GM12892 (cell line): ENCODE data around the gene ZNF621.

Source experiments
- POLR2A ChIP-seq: IDR thresholded peaks from 2 replicates; pipeline ENCODE4 v1.6.1; 2011; ENCODE audit warnings: low read depth, low read length, control low read depth
- POLR2AphosphoS5 ChIP-seq: IDR thresholded peaks from 2 replicates; pipeline ENCODE4 v1.6.1; 2011; ENCODE audit warnings: low read depth, low read length, control low read depth
- TAF1 ChIP-seq: IDR thresholded peaks from 2 replicates; pipeline ENCODE4 v1.6.1; 2011; ENCODE audit warnings: low read depth, mild to moderate bottlenecking, control low read depth, low read length, borderline replicate concordance

- no peak for TF ChIP-seq POLR2AphosphoS5
- no peak for TF ChIP-seq POLR2A
- no peak for TF ChIP-seq TAF1
Measured at GRCh38 chr3:40499952-40500351, 24.8 kb upstream of the ZNF621 start.
